ENCODE results near the gene GPX5.
A peak's percentile ranks its signal among the peaks of the same experiment; 100 is the strongest.

The GPX5 gene

GRCh38 chr6:28488916-28489365 lies 36.7 kb upstream of the GPX5 start:
- TF ChIP-seq, protein P1, sequence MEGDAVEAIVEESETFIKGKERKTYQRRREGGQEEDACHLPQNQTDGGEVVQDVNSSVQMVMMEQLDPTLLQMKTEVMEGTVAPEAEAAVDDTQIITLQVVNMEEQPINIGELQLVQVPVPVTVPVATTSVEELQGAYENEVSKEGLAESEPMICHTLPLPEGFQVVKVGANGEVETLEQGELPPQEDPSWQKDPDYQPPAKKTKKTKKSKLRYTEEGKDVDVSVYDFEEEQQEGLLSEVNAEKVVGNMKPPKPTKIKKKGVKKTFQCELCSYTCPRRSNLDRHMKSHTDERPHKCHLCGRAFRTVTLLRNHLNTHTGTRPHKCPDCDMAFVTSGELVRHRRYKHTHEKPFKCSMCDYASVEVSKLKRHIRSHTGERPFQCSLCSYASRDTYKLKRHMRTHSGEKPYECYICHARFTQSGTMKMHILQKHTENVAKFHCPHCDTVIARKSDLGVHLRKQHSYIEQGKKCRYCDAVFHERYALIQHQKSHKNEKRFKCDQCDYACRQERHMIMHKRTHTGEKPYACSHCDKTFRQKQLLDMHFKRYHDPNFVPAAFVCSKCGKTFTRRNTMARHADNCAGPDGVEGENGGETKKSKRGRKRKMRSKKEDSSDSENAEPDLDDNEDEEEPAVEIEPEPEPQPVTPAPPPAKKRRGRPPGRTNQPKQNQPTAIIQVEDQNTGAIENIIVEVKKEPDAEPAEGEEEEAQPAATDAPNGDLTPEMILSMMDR (IDR thresholded peaks at IDR 0.05; ENCODE audit: insufficient read depth, missing control alignments): no peak
- no peak for FAIRE-seq
- no peak for DNase-seq (ENCODE audit: insufficient read length, low spot score)

DNA sequence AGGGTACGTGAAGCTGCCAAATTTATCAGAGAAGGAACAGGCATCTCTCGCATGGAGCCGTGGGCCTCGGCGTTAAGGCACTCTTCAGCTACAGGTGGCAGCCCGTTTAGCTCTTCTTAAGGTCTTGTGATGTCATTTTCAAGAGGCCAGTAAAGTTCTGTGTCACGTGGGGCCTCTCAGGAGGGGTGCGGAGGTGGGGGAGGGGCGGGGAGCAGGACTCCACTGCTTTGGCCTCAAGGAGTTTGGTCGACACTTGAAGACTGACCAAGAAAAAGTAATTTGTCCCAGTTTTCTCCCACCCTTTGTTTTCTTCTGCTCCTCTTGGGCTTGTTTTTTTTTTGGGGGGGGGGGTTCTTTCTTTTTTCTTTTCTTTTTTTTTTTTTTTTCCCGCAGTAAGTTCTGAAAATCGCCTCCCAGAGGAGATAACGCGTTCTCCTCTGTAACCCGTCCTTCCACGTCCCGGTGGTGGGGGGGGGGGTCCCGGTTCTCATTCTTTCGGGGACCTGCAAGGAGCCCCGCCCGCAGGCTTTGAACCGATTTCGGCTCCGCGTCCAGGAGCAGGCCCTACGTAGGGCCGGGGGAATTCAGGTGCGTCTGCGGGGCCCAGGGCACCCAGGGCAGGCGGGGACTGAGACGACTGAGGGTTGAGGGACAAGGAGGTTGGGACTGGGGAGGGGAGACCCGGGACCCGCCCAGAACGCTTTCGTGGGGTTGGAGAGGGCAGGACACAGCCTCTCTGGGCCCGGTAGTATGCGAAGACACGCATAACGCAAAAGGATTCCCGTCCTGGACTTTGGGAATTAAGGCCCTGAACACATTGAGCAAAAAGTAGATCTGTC lies 36.1 kb upstream of the GPX5 start:
- DNase-seq (ENCODE audit: insufficient read length, low spot score) (no peak), FAIRE-seq (no peak)
- TF ChIP-seq, protein P1 (IDR thresholded peaks at IDR 0.05; ENCODE audit: insufficient read depth, missing control alignments): no peak

GRCh38 chr6:28490205-28490890 lies 35.3 kb upstream of the GPX5 start:
- TF ChIP-seq, protein P1 (IDR thresholded peaks at IDR 0.05; ENCODE audit: insufficient read depth, missing control alignments): no peak
- FAIRE-seq: no peak
- DNase-seq (ENCODE audit: insufficient read length, low spot score): no peak

DNA sequence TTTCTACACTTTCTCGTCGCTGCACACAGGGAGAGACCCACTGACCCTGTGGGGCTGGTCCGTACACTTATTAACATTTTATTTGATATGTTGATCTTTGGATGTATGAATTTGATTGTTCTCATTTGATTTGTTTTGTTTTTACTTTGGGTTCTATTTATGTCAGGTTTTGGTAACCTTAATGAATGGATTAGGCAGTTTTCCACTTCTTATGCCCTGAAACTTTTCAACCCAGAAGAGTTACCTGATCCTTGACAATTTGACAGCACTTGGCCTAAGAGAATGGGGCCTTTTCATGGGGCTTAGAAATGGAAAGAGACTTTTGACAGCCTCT lies 33.7 kb upstream of the GPX5 start:
- no peak for FAIRE-seq
- TF ChIP-seq, protein P1 (IDR thresholded peaks at IDR 0.05; ENCODE audit: insufficient read depth, missing control alignments): no peak
- no peak for DNase-seq (ENCODE audit: insufficient read length, low spot score)

DNA sequence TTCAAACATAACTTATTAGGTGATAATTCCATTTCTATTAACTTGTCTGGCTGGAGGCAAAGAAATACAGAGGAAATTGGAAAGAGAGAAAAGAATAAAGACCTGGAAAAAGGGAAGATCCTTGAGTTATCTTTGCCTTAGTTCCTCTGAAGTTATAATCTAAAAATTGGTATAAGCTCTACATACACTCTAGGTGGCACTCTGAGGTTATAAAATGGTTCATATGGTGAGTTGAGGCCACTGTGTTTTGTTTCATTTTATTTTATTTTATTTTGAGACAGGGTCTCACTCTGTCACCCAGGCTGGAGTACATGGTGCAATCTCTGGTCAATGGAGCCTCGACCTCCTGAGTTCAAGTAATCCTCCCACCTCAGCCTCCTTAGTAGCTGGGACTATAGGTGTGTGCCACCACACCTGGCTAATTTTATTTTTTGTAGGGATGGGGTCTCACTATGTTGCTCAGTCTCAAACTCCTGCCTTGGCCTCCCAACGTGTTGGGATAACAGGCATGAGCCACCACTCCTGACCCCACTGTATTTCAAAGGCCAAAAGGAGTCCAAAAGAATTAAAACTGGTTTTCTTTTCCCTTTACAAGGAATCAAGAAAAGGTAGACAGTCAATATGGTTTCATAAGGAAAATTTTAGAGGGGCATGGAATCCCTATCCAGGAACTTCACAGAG lies 29.4 kb upstream of the GPX5 start:
- no peak for DNase-seq (ENCODE audit: insufficient read length, low spot score)
- TF ChIP-seq, protein P1 (IDR thresholded peaks at IDR 0.05; ENCODE audit: insufficient read depth, missing control alignments): peak; percentile 57
- FAIRE-seq: no peak

DNA sequence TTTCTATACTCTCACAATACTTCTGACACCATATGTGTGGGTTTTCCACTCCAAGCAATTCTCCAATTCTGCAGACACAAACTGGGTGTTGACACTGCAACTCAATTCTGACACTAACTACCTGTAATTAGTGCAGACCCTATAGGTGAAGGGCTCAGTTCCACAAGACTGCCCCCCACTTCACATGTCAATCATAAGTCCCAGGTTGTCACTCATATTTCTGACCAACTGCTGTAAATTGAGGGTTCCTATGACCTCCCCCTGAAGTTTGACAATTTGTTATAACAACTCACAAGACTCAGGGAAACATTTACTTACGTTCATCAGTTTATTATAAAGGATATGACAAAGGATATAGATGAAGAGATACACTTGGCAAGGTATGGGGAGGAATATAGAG lies 28.4 kb upstream of the GPX5 start:
- FAIRE-seq: no peak
- no peak for DNase-seq (ENCODE audit: insufficient read length, low spot score)
- TF ChIP-seq, protein P1 (IDR thresholded peaks at IDR 0.05; ENCODE audit: insufficient read depth, missing control alignments): no peak

All from D721Med (cell line).